PFSK-1 (cell line): ENCODE results near the gene LRRC59.

Experiments
- FOXP2 ChIP-seq: optimal IDR thresholded peaks from 2 replicates; pipeline ENCODE3; 2011; ENCODE audit warnings: borderline replicate concordance, control low read depth, inconsistent platforms; ENCODE audit not compliant: insufficient read depth; ENCODE audit errors: extremely low read length, extremely low read depth
- POLR2AphosphoS5 ChIP-seq: IDR thresholded peaks from 2 replicates; pipeline ENCODE4 v1.6.1; 2012; ENCODE audit warnings: low read depth, mild to moderate bottlenecking, control low read depth, low read length, moderate library complexity
- REST ChIP-seq, 2 experiments: IDR thresholded peaks; 2 replicates each; pipeline versions ENCODE4 v1.6.1 to v1.8.0; 2011 to 2012; ENCODE audit warnings: low read depth in 2 of 2, low read length in 2 of 2, control low read depth in 1 of 2, inconsistent platforms in 1 of 2, mild to moderate bottlenecking in 1 of 2, moderate library complexity in 1 of 2; ENCODE audit not compliant: insufficient read depth in 1 of 2
- SIN3A ChIP-seq: IDR thresholded peaks from 2 replicates; pipeline ENCODE4 v1.6.1; 2012; ENCODE audit warnings: mild to moderate bottlenecking, low read length, moderate library complexity, borderline replicate concordance; ENCODE audit not compliant: insufficient read depth
- TAF1 ChIP-seq: IDR thresholded peaks from 2 replicates; pipeline ENCODE4 v1.6.1; 2012; ENCODE audit warnings: low read length, control low read depth, borderline replicate concordance; ENCODE audit not compliant: insufficient read depth

Gene LRRC59

GRCh38 chr17:50420419-50421112 lies 23.2 kb upstream of the LRRC59 start:
- TF ChIP-seq SIN3A: no peak
- TF ChIP-seq FOXP2: no peak
- TF ChIP-seq TAF1: no peak
- no peak for TF ChIP-seq REST (IDR thresholded peaks at IDR 0.05; ENCODE audit: insufficient read depth in 1 of 2, low read depth in 2 of 2, low read length in 2 of 2)

- TF ChIP-seq FOXP2: no peak
- no peak for TF ChIP-seq SIN3A
- no peak for TF ChIP-seq TAF1
- no peak for TF ChIP-seq REST (IDR thresholded peaks at IDR 0.05; ENCODE audit: insufficient read depth in 1 of 2, low read depth in 2 of 2, low read length in 2 of 2)
- no peak for TF ChIP-seq POLR2AphosphoS5
Observed at GRCh38 chr17:50414808-50415207, 17.5 kb upstream of the LRRC59 start.

- TF ChIP-seq FOXP2: no peak
- no peak for TF ChIP-seq TAF1
- no peak for TF ChIP-seq POLR2AphosphoS5
- no peak for TF ChIP-seq REST (IDR thresholded peaks at IDR 0.05; ENCODE audit: insufficient read depth in 1 of 2, low read depth in 2 of 2, low read length in 2 of 2)
- TF ChIP-seq SIN3A: no peak
Observed at GRCh38 chr17:50412188-50412732, 14.9 kb upstream of the LRRC59 start.

- TF ChIP-seq POLR2AphosphoS5 (no peak), REST (IDR thresholded peaks at IDR 0.05; ENCODE audit: insufficient read depth in 1 of 2, low read depth in 2 of 2, low read length in 2 of 2) (no peak), SIN3A (no peak), TAF1 (no peak), FOXP2 (no peak)
Observed at GRCh38 chr17:50407921-50408320, 10.6 kb upstream of the LRRC59 start.

GRCh38 chr17:50406578-50406977 lies 9.3 kb upstream of the LRRC59 start:
- TF ChIP-seq POLR2AphosphoS5 (no peak), REST (IDR thresholded peaks at IDR 0.05; ENCODE audit: insufficient read depth in 1 of 2, low read depth in 2 of 2, low read length in 2 of 2) (no peak), TAF1 (no peak), FOXP2 (no peak), SIN3A (no peak)
